ENCODE results near the gene TRIM16.
"Not testable (repeated sequence)": the region's sequence is repeated elsewhere in the genome, so short reads cannot be mapped to it uniquely, and the experiment has no call there.

TRIM16 gene

GRCh38 chr17:15619331-15620058 lies 64.6 kb downstream of the TRIM16 start, which contains the start of gene FBXW10B:
TSS of gene FBXW10B (minus strand) at chr17:15619704. CDS start at chr17:15619512, 192 bp downstream.
- not testable (repeated sequence) for DNase-seq (ENCODE audit: low read depth in 2 of 2, low spot score in 1 of 2)

GRCh38 chr17:15616828-15617227 lies 67.3 kb downstream of the TRIM16 start:
- not testable (repeated sequence) for DNase-seq (ENCODE audit: low read depth in 2 of 2, low spot score in 1 of 2)

- not testable (repeated sequence) for DNase-seq (ENCODE audit: low read depth in 2 of 2, low spot score in 1 of 2)
Observed at GRCh38 chr17:15615850-15616249, 68.3 kb downstream of the TRIM16 start.

- not testable (repeated sequence) for DNase-seq (ENCODE audit: low read depth in 2 of 2, low spot score in 1 of 2)
Observed at GRCh38 chr17:15613111-15613510, 71.0 kb downstream of the TRIM16 start.

GRCh38 chr17:15592960-15593359 lies 91.2 kb downstream of the TRIM16 start:
- DNase-seq (ENCODE audit: low read depth in 2 of 2, low spot score in 1 of 2) = not testable (repeated sequence)

GRCh38 chr17:15591986-15592385 lies 92.1 kb downstream of the TRIM16 start:
- not testable (repeated sequence) for DNase-seq (ENCODE audit: low read depth in 2 of 2, low spot score in 1 of 2)

- DNase-seq (ENCODE audit: low read depth in 2 of 2, low spot score in 1 of 2) = not testable (repeated sequence)
Observed at GRCh38 chr17:15590844-15591243, 93.3 kb downstream of the TRIM16 start.

GRCh38 chr17:15589544-15590536 lies 94.3 kb downstream of the TRIM16 start:
- not testable (repeated sequence) for DNase-seq (ENCODE audit: low read depth in 2 of 2, low spot score in 1 of 2)

GRCh38 chr17:15588017-15588416 lies 96.1 kb downstream of the TRIM16 start:
- not testable (repeated sequence) for DNase-seq (ENCODE audit: low read depth in 2 of 2, low spot score in 1 of 2)

GRCh38 chr17:15583313-15583712 lies 100.8 kb downstream of the TRIM16 start:
- not testable (repeated sequence) for DNase-seq (ENCODE audit: low read depth in 2 of 2, low spot score in 1 of 2)

- not testable (repeated sequence) for DNase-seq (ENCODE audit: low read depth in 2 of 2, low spot score in 1 of 2)
Observed at GRCh38 chr17:15581462-15581861, 102.6 kb downstream of the TRIM16 start.
